ENCODE measurements around the gene CIROP. TPM values are rescaled to one million over a fixed set of nuclear protein-coding genes. Genes with fewer than 3 reads are reported as not detected.

The CIROP gene
- total and polyA plus RNA-seq, 9 of the 15 experiments (the other 6 are each of a cell fraction or from before 2014, with no cell fraction given), result not detected

DNA sequence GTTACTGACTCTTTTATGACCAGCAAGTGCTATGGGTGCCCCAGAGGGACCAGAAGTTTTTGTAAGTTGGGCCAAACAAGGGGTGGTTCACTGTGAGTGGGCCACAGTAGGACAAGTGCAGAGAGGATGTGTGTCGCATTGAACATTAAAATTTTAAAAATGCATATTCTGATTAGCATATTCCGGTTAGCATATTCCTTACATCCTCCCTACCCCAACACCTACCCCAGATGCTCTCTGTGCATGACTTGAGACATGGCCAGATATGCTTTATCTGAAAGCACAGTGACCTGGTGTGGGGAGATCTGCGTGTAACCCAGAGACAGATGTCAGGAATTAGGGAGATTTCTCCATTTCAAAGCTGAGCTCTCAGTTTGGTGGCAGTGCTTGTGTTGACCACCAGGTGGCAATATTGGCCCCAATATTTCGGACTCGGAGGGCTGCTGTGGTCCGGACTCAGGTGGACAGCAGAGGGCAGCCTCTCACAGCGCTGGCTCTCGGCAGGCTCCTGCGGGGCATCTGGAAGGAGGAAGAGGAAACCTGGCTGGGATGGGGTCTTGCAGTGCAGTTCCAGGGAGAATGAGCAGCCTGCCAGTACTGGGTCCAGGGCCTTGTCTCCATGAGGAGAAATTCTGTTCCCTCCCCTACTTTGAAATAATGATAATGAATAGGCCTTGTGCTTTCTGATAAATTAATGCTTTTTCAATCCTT, 15.9 kb upstream of the CIROP start (continued):
- no peak for TF ChIP-seq FOXA3 (CRISPR knock-in tag; conservative IDR thresholded peaks at IDR 0.05 in 1 of 2, IDR thresholded peaks at IDR 0.05 in 1 of 2)
- no peak for TF ChIP-seq POLR2AphosphoS2 (IDR thresholded peaks at IDR 0.05; ENCODE audit: low read length)
- TF ChIP-seq BCOR (IDR thresholded peaks at IDR 0.05), result no peak; the same call in 1 of the 2 replicates
- TF ChIP-seq ETV6 (IDR thresholded peaks at IDR 0.05; ENCODE audit: borderline replicate concordance in 1 of 2, low read depth in 2 of 2, low read length in 1 of 2), result no peak
- no peak for TF ChIP-seq ETV6 (CRISPR knock-in tag; IDR thresholded peaks at IDR 0.05; ENCODE audit: borderline replicate concordance)
- no peak for TF ChIP-seq HNRNPH1 (optimal IDR thresholded peaks at IDR 0.05; ENCODE audit: low read depth, low read length)
- no peak for TF ChIP-seq NFXL1 (CRISPR knock-in tag; IDR thresholded peaks at IDR 0.05)
- TF ChIP-seq ZNF717 (CRISPR knock-in tag; IDR thresholded peaks at IDR 0.05), result no peak
- TF ChIP-seq RBM22 (IDR thresholded peaks at IDR 0.05; ENCODE audit: low read depth, low read length, poor library complexity, severe bottlenecking), result no peak
- no peak for TF ChIP-seq ZKSCAN1 (IDR thresholded peaks at IDR 0.05; ENCODE audit: low read depth, low read length)
- TF ChIP-seq, protein P1, sequence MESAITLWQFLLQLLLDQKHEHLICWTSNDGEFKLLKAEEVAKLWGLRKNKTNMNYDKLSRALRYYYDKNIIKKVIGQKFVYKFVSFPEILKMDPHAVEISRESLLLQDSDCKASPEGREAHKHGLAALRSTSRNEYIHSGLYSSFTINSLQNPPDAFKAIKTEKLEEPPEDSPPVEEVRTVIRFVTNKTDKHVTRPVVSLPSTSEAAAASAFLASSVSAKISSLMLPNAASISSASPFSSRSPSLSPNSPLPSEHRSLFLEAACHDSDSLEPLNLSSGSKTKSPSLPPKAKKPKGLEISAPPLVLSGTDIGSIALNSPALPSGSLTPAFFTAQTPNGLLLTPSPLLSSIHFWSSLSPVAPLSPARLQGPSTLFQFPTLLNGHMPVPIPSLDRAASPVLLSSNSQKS (CRISPR knock-in tag; IDR thresholded peaks at IDR 0.05), result no peak
- TF ChIP-seq MEIS2 (IDR thresholded peaks at IDR 0.05; ENCODE audit: partially characterized antibody), result peak; percentile 47
- TF ChIP-seq ZNF431 (CRISPR knock-in tag; IDR thresholded peaks at IDR 0.05), result no peak
- TF ChIP-seq, protein P2, sequence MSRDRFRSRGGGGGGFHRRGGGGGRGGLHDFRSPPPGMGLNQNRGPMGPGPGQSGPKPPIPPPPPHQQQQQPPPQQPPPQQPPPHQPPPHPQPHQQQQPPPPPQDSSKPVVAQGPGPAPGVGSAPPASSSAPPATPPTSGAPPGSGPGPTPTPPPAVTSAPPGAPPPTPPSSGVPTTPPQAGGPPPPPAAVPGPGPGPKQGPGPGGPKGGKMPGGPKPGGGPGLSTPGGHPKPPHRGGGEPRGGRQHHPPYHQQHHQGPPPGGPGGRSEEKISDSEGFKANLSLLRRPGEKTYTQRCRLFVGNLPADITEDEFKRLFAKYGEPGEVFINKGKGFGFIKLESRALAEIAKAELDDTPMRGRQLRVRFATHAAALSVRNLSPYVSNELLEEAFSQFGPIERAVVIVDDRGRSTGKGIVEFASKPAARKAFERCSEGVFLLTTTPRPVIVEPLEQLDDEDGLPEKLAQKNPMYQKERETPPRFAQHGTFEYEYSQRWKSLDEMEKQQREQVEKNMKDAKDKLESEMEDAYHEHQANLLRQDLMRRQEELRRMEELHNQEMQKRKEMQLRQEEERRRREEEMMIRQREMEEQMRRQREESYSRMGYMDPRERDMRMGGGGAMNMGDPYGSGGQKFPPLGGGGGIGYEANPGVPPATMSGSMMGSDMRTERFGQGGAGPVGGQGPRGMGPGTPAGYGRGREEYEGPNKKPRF (IDR thresholded peaks at IDR 0.05; ENCODE audit: low read depth, low read length), result no peak
- TF ChIP-seq, protein P3, sequence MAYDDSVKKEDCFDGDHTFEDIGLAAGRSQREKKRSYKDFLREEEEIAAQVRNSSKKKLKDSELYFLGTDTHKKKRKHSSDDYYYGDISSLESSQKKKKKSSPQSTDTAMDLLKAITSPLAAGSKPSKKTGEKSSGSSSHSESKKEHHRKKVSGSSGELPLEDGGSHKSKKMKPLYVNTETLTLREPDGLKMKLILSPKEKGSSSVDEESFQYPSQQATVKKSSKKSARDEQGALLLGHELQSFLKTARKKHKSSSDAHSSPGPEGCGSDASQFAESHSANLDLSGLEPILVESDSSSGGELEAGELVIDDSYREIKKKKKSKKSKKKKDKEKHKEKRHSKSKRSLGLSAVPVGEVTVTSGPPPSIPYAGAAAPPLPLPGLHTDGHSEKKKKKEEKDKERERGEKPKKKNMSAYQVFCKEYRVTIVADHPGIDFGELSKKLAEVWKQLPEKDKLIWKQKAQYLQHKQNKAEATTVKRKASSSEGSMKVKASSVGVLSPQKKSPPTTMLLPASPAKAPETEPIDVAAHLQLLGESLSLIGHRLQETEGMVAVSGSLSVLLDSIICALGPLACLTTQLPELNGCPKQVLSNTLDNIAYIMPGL (CRISPR knock-in tag; IDR thresholded peaks at IDR 0.05), result no peak
- TF ChIP-seq, protein P4, sequence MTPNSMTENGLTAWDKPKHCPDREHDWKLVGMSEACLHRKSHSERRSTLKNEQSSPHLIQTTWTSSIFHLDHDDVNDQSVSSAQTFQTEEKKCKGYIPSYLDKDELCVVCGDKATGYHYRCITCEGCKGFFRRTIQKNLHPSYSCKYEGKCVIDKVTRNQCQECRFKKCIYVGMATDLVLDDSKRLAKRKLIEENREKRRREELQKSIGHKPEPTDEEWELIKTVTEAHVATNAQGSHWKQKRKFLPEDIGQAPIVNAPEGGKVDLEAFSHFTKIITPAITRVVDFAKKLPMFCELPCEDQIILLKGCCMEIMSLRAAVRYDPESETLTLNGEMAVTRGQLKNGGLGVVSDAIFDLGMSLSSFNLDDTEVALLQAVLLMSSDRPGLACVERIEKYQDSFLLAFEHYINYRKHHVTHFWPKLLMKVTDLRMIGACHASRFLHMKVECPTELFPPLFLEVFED (CRISPR knock-in tag; conservative IDR thresholded peaks at IDR 0.05), result no peak
- 0 out of 2 replicates have a peak, but pooled peaks have one; percentile 48 for TF ChIP-seq SREBF2 (CRISPR knock-in tag; IDR thresholded peaks at IDR 0.05)
- no peak for TF ChIP-seq XRCC4 (IDR thresholded peaks at IDR 0.05; ENCODE audit: extremely low read depth, insufficient read depth, insufficient read length)
- TF ChIP-seq SNRNP70 (optimal IDR thresholded peaks at IDR 0.05; ENCODE audit: low read depth, low read length), result no peak
- TF ChIP-seq PYGO2 (tag; IDR thresholded peaks at IDR 0.05), result no peak
- no peak for TF ChIP-seq RBM34 (IDR thresholded peaks at IDR 0.05; ENCODE audit: borderline replicate concordance, insufficient read depth, low read length)
- no peak for TF ChIP-seq HIVEP1 (CRISPR knock-in tag; IDR thresholded peaks at IDR 0.05)
- TF ChIP-seq LCOR (CRISPR knock-in tag; IDR thresholded peaks at IDR 0.05), result peak; percentile 98
- TF ChIP-seq ZFPM2 (CRISPR knock-in tag; IDR thresholded peaks at IDR 0.05), result no peak

Data from K562 (cell line).